Effector memory CD8-positive, alpha-beta T cell (primary cell): ENCODE data around the gene HAND2.

Experiments
- ATAC-seq: fragments of 150-1000 bp; cut with Tn5 transposase; replicated peaks from 2 replicates; pipeline ENCODE4 v1.10.0; 2021; ENCODE audit warnings: mild to moderate bottlenecking, moderate library complexity
- DNase-seq, 3 experiments: peaks; one replicate each; pipeline ENCODE4 v3.0.0; 2021
- H3K27ac Mint-ChIP-seq, 2 donors: one replicate each; pipeline ENCODE4 v1.8.0; 2022; ENCODE audit warnings: mild to moderate bottlenecking in 2 of 2, mixed read lengths in 2 of 2, moderate library complexity in 2 of 2
- H3K27me3 Mint-ChIP-seq, 2 donors: one replicate each; pipeline ENCODE4 v1.8.0; 2022; ENCODE audit warnings: mixed read lengths in 2 of 2
- H3K36me3 Mint-ChIP-seq: one replicate; pipeline ENCODE4 v1.8.0; 2022; ENCODE audit warnings: mild to moderate bottlenecking, moderate library complexity, mixed read lengths; ENCODE audit not compliant: insufficient read depth
- H3K4me1 Mint-ChIP-seq, 2 donors: one replicate each; pipeline ENCODE4 v1.8.0; 2022; ENCODE audit warnings: low read depth in 2 of 2, mixed read lengths in 2 of 2
- H3K4me3 Mint-ChIP-seq, 2 donors: one replicate each; pipeline ENCODE4 v1.8.0; 2022; ENCODE audit warnings: mild to moderate bottlenecking in 2 of 2, mixed read lengths in 2 of 2, moderate library complexity in 2 of 2
- H3K9me3 Mint-ChIP-seq, 2 donors: one replicate each; pipeline ENCODE4 v1.8.0; 2022; ENCODE audit warnings: mixed read lengths in 2 of 2

The HAND2 gene

DNA sequence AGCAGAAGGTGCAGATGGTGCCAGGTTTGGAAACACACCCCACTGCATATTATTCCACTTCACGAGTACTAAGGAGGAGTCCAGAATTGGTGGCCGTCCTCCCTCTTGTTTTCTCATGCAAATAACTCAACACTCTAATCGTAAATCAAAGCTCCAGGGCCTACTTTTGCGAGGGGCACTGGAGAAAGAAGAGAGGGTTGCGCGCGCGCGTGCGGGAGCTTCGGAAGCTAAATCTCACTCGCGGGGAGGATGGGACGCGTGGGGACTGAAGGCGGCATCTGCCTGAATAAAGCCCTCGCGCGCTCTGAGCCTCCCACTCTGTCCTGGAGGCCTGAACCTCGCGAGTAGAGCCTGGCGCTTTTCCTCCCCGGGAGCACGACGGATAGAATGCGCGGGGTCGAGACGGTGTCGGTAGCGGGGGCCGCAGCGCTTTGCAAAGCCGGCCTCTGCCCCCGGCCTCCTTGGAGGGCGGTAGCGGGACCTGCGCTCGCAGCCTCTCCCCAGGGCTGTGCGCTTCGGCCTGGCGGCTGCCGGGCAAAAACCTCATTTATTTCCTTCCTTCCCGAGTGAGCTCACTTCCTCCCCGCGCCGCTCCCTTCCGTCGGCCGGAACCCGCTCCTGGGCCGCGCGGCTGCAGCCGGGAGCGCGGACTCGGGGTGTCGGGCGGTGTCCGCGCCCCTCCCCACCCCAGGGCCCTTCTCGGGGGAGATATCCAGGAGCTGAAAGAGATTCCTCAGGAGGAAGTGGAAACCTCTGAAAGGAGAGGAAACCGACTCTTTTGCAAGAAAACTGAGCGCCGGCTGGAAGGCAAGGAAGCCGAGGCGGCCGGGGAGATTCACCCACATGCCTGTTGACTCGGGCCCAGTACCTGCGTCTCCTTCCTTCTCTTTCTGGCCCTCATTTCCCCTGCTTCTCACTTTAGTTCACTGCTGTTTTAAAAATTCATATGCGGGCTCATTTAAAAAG is 20.7 kb downstream of the HAND2 start:
- Mint-ChIP-seq H3K27ac (no peak overlapping the region), H3K4me3 (peak overlapping the region; percentile 70 to 78), H3K9me3 (no peaks in the 10 kb centered on the region), H3K27me3 (peaks cover 52 to 93% of the 10 kb centered on the region in 2 donors), H3K36me3 (no peaks in the 10 kb centered on the region), H3K4me1 (peaks cover 12 to 17% of the 10 kb centered on the region in 2 donors)
- no peak for DNase-seq
- peak; percentile 40 for ATAC-seq

DNA sequence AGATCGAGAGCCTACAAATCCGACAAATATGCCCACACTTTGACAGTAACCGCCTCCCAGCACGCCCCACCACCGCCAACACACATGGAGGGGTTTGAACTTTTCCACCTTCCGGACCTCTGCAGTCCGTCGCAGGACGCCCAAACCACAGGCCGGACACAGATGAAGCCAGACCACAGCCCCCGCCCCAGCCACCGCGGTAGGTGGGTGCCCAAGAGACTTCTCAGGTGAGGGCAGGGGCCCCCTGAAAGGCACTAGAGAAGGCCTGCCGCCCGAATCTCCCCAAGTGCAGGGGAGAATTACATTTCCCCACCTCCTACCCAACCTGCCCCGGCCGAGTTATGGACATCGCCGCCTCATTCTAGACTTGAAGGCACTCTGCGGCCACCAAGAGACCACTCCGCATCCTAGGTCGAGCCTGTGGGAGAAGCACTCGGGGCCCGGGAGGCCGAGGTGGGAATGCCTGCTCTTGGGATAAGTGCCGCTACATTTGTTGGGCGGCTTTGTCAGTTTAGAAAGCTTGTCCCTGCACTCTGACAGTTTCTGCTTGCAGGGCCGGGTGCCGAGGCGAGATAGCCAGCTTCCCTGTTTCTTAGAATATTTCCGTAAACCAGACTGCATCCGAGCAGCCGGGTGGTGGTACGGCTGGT is 21.5 kb downstream of the HAND2 start:
- ATAC-seq (no peak), DNase-seq (no peak)
- no peaks in the 10 kb centered on the region for H3K36me3 Mint-ChIP-seq
- peaks cover 58 to 95% of the 10 kb centered on the region in 2 donors for H3K27me3 Mint-ChIP-seq
- H3K4me3 Mint-ChIP-seq: peak overlapping the region; percentile 70 to 78
- no peaks in the 10 kb centered on the region for H3K9me3 Mint-ChIP-seq
- peaks cover 12 to 17% of the 10 kb centered on the region in 2 donors for H3K4me1 Mint-ChIP-seq
- H3K27ac Mint-ChIP-seq: no peak overlapping the region

GRCh38 chr4:173507471-173508385 is 22.3 kb downstream of the HAND2 start:
- Mint-ChIP-seq H3K4me1 (peaks cover 12 to 17% of the 10 kb centered on the region in 2 donors), H3K36me3 (peaks cover 4% of the 10 kb centered on the region), H3K9me3 (no peaks in the 10 kb centered on the region), H3K4me3 (peak overlapping the region; percentile 50 to 70), H3K27me3 (peaks cover 65 to 95% of the 10 kb centered on the region in 2 donors), H3K27ac (no peak overlapping the region)
- DNase-seq: no peak
- ATAC-seq: no peak

DNA sequence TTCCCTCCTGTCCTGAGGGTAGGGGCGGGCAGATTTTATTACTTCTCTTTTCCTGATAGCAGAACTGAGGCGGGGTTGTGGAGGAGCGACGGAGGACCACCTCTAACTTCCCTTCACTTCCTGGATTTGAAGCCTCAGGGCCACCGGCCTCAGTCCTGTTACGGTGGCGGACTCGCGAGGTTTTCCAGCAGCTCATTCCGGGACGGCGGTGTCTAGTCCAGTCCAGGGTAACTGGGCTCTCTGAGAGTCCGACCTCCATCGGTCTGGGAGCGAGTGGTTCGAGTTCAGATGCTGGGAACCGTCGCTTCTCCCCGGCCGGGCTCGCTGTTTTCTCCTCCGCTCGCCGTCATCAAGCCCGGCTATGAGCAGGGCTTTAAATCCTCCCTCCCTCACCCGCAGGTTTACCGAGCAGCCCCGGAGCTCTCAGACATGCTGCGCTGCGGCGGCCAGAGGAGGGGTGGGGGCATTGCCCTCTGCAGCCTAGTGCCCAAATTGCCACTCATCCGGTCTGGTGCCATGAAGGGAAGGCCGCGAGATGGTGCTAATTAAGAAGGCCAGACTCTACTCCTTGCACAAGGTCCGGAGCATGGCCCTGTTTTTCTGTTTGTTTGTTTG is 23.3 kb downstream of the HAND2 start:
- Mint-ChIP-seq H3K27ac (no peak overlapping the region), H3K27me3 (peaks cover 64 to 95% of the 10 kb centered on the region in 2 donors), H3K4me3 (peak overlapping the region in 1 of 2 donors; percentile 50), H3K9me3 (no peaks in the 10 kb centered on the region), H3K4me1 (peaks cover 12 to 17% of the 10 kb centered on the region in 2 donors), H3K36me3 (peaks cover 4% of the 10 kb centered on the region)
- ATAC-seq (peak; percentile 32), DNase-seq (no peak)

- Mint-ChIP-seq H3K36me3 (peaks cover 4% of the 10 kb centered on the region), H3K27me3 (peaks cover 68 to 95% of the 10 kb centered on the region in 2 donors), H3K9me3 (no peaks in the 10 kb centered on the region), H3K4me1 (peaks cover 12 to 17% of the 10 kb centered on the region in 2 donors), H3K4me3 (peak overlapping the region in 1 of 2 donors; percentile 50), H3K27ac (no peak overlapping the region)
- ATAC-seq (peak; percentile 62), DNase-seq (peak in 2 of 3 experiments; percentile 26 to 31)
These were observed 24.0 kb downstream of the HAND2 start for GRCh38 chr4:173505924-173506518.

- Mint-ChIP-seq H3K36me3 (peaks cover 4% of the 10 kb centered on the region), H3K4me3 (no peak overlapping the region), H3K27ac (no peak overlapping the region), H3K9me3 (no peaks in the 10 kb centered on the region), H3K4me1 (peaks cover 9 to 17% of the 10 kb centered on the region in 2 donors), H3K27me3 (peaks cover 68 to 100% of the 10 kb centered on the region in 2 donors)
- ATAC-seq: no peak
- DNase-seq: no peak
These were observed 25.9 kb downstream of the HAND2 start for GRCh38 chr4:173504181-173504503.

- ATAC-seq (no peak), DNase-seq (no peak)
- Mint-ChIP-seq H3K9me3 (no peaks in the 10 kb centered on the region), H3K4me1 (peaks cover 9 to 13% of the 10 kb centered on the region in 2 donors), H3K27me3 (peaks cover 68 to 100% of the 10 kb centered on the region in 2 donors), H3K4me3 (no peak overlapping the region), H3K27ac (no peak overlapping the region), H3K36me3 (peaks cover 4% of the 10 kb centered on the region)
These were observed 26.5 kb downstream of the HAND2 start for GRCh38 chr4:173503330-173504180.

DNA sequence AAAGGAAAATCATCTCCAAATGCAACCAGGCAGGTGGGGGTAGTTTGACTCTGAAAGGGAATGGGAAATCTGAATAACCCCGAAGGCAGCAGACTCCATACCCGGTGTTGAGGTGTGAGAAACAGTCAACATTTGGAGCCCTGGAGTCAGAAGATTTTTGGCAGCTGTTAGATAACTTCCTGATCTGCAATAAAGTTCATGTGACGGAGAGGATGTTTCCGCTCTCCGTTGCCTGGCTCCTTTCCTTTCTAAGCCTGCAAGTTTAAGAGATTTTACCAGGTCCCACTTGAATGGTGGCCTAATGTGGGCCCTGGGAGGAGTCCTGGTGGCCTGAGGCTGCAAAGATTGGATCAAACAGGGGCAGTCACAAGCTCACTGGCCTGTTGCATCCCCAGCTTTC is 27.7 kb downstream of the HAND2 start:
- Mint-ChIP-seq H3K36me3 (peaks cover 4% of the 10 kb centered on the region), H3K27me3 (peaks cover 59 to 99% of the 10 kb centered on the region in 2 donors), H3K9me3 (no peaks in the 10 kb centered on the region), H3K4me3 (no peak overlapping the region), H3K27ac (no peak overlapping the region), H3K4me1 (peaks cover under 1 to 8% of the 10 kb centered on the region in 2 donors)
- ATAC-seq (no peak), DNase-seq (no peak)

- Mint-ChIP-seq H3K4me3 (peak overlapping the region in 1 of 2 donors; percentile 71), H3K27ac (no peak overlapping the region), H3K36me3 (peaks cover 4% of the 10 kb centered on the region), H3K27me3 (peaks cover 59 to 99% of the 10 kb centered on the region in 2 donors), H3K4me1 (peaks cover 0 to 6% of the 10 kb centered on the region in 2 donors), H3K9me3 (no peaks in the 10 kb centered on the region)
- no peak for ATAC-seq
- no peak for DNase-seq
These were observed 28.4 kb downstream of the HAND2 start for GRCh38 chr4:173501592-173502150.

GRCh38 chr4:173500841-173501591 is 29.0 kb downstream of the HAND2 start:
- H3K27ac Mint-ChIP-seq: no peak overlapping the region
- ATAC-seq (no peak), DNase-seq (no peak)
- H3K36me3 Mint-ChIP-seq: peaks cover 4% of the 10 kb centered on the region
- peaks cover 61 to 99% of the 10 kb centered on the region in 2 donors for H3K27me3 Mint-ChIP-seq
- H3K4me1 Mint-ChIP-seq: peaks cover 0 to 4% of the 10 kb centered on the region in 2 donors
- peak overlapping the region in 1 of 2 donors; percentile 71 for H3K4me3 Mint-ChIP-seq
- no peaks in the 10 kb centered on the region for H3K9me3 Mint-ChIP-seq
